Body of pancreas (tissue), 4 donors: ENCODE data around the gene CDC27. TPM values are rescaled to one million over a fixed set of nuclear protein-coding genes. Genes with fewer than 3 reads are reported as not detected.
"Not testable (repeated sequence)": the region's sequence is repeated elsewhere in the genome, so short reads cannot be mapped to it uniquely, and the experiment has no call there.

ENCODE experiments used
- ATAC-seq: fragments of 150-250 bp; one replicate; pipeline ENCODE4 v1.9.1; 2016
- DNase-seq, 4 donors: peaks; one replicate each; pipeline ENCODE4 v3.0.0-alpha.2; 2019
- H3K27ac ChIP-seq, 4 donors: fragments of 200-600 bp; sonication (generic); 1 replicate in 3 of 4; 2 replicates in 1 of 4; pipeline versions ENCODE4 v1.5.1 to v1.6.1; 2016 to 2019; ENCODE audit warnings: mild to moderate bottlenecking in 1 of 4, mixed read lengths in 1 of 4, moderate library complexity in 1 of 4
- H3K27me3 ChIP-seq, 2 donors: fragments of 200-600 bp; sonication (generic); one replicate each; pipeline ENCODE4 v1.6.0; 2016; ENCODE audit warnings: mild to moderate bottlenecking in 1 of 2
- H3K36me3 ChIP-seq, 2 donors: fragments of 200-600 bp; sonication (generic); replicated peaks in 1 of 2; 2 replicates each; pipeline ENCODE4 v1.5.1; 2016; ENCODE audit warnings: low read depth in 2 of 2; ENCODE audit not compliant: insufficient read depth in 1 of 2
- H3K4me1 ChIP-seq: fragments of 200-600 bp; sonication (generic); one replicate; pipeline ENCODE4 v1.6.0; 2016
- H3K4me3 ChIP-seq, 2 donors: fragments of 200-600 bp; sonication (generic); 1 replicate in 1 of 2; 2 replicates in 1 of 2; pipeline ENCODE4 v1.5.1; 2016 to 2019
- H3K9me3 ChIP-seq, 3 donors: fragments of 200-600 bp; sonication (generic); 1 replicate in 2 of 3; 2 replicates in 1 of 3; pipeline ENCODE4 v1.5.1; 2016
- POLR2A ChIP-seq, 3 donors: fragments of 450-650 bp; IDR thresholded peaks; one replicate each; pipeline ENCODE4 v1.6.1; 2016; ENCODE audit warnings: antibody characterized with exemption in 3 of 3, mild to moderate bottlenecking in 2 of 3
- WGBS, 2 donors: methylation state at CpG; one replicate each; pipeline ENCODE4 v1.1.5; 2017; 5-methylcytosine and 5-hydroxymethylcytosine counted together
- intact Hi-C: fragments of 100-400 bp; cut with DNase I; formaldehyde crosslinking; loops from one replicate; pipeline ENCODE4 v1.15.1; 2023
- total RNA-seq, 2 donors: library from RNA; depleted of rRNA; stranded (reverse); fragments of >200 nt; gene quantifications; one replicate each; pipeline ENCODE4 v1.1.0, GENCODE V29; 2016
- TF ChIP-seq, protein P1 (sequence below), 7 experiments: fragments of 450-650 bp in 4 of 7; fragments of 200-600 bp in 3 of 7; sonication (generic) in 3 of 7; IDR thresholded peaks; one replicate each; pipeline ENCODE4 v1.5.1; 2016 to 2019; ENCODE audit warnings: antibody characterized with exemption in 7 of 7

Gene CDC27
- total RNA-seq, 2 donors from 2014 or later: 11.5 to 27.2 TPM

DNA sequence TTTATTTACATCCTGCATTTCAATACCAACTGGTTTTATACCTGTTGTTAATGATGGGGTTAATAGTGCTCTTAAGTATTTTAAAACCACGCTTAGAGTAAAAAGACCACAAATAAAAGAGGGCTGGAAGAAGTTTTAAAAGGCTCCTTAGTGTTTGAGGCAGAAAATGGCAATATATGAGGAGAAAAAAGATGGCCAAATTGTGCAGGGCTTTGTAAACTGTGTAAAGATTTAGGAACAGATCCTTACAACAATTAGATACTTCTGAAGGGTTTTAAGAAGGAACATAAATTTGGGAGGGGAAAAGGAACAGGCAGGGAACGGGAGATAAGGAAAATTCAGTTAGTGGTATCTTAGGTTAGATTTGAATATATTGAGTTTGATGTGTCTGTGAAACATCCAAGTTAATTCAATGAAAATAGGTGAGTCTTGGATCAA lies 12.7 kb downstream of the CDC27 start:
- Histone ChIP-seq H3K4me1 (no peaks in the 10 kb centered on the region), H3K4me3 (no peak overlapping the region), H3K9me3 (no peaks in the 10 kb centered on the region), H3K27ac (no peak overlapping the region), H3K27me3 (no peaks in the 10 kb centered on the region), H3K36me3 (peaks cover 0 to 5% of the 10 kb centered on the region in 2 donors)
- WGBS, 2 donors: 86 to 97% methylated on average over 2 of the region's 2 CpGs
- ATAC-seq (no peak), DNase-seq (no peak)
- intact Hi-C loops: no loop called here
- TF ChIP-seq, protein P1, sequence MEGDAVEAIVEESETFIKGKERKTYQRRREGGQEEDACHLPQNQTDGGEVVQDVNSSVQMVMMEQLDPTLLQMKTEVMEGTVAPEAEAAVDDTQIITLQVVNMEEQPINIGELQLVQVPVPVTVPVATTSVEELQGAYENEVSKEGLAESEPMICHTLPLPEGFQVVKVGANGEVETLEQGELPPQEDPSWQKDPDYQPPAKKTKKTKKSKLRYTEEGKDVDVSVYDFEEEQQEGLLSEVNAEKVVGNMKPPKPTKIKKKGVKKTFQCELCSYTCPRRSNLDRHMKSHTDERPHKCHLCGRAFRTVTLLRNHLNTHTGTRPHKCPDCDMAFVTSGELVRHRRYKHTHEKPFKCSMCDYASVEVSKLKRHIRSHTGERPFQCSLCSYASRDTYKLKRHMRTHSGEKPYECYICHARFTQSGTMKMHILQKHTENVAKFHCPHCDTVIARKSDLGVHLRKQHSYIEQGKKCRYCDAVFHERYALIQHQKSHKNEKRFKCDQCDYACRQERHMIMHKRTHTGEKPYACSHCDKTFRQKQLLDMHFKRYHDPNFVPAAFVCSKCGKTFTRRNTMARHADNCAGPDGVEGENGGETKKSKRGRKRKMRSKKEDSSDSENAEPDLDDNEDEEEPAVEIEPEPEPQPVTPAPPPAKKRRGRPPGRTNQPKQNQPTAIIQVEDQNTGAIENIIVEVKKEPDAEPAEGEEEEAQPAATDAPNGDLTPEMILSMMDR (IDR thresholded peaks at IDR 0.05): no peak
- no peak for TF ChIP-seq POLR2A (IDR thresholded peaks at IDR 0.05)

DNA sequence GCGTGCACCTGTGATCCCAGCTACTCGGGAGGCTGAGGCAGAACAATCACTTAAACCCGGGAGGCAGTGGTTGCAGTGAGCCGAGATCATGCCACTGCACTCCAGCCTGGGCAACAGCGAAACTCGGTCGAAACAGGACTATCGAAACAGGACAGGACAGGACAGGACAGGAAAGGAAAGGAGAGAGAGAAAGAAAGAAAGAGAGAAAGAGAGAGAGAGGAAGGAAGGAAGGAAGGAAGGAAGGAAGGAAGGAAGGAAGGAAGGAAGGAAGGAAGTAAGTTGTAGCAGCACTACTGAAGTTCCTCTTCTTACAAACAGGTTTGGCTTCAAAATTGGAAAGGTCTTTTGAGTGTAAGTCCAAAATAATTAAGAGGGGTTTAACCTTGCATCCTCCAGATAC lies 14.3 kb downstream of the CDC27 start:
- DNase-seq, H3K4me1 ChIP-seq, intact Hi-C loops, H3K27me3 ChIP-seq, H3K36me3 ChIP-seq, H3K27ac ChIP-seq, ATAC-seq, H3K9me3 ChIP-seq, H3K4me3 ChIP-seq: not testable (repeated sequence)
- WGBS, 2 donors: 93 to 95% methylated on average over 8 of the region's 8 CpGs

DNA sequence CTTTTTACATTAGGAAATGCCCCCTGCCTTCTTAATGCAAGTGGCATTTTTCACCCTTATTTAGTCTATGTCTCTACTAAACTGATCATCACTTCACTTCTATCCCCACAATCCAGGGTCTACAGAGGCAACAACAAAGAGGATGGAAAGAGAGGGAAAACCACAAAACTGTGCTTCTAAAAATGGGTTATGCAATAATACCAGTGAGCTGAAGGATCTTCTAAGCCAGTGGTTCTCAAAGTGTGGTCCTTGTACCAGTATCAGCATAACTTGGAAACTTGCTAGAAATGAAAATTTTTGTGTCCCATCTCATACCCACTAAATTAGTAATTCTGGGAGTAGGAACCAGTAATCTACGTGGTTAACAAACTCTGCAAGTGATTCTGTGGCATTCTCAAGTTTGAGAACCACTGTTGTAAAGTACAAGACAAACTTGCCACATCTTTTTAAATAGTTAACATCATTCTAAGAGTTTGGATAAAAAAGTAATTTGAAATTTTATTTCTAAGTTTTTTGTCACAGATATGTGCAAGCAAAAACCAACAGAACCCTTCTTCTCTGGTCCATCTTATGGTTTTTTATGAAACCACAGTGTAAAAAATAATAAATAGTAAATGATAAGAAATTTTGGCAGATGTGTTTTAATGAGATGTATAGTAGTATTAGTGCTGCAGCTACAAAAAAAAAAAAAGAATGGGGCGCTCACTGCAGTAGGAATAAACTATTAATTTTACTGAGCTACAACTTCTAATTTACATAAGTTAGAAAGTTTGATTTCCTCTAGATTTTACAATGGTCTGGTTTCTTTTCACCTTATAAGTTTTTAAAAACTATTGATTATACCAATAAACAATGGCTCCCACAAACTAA lies 16.2 kb downstream of the CDC27 start:
- no peak overlapping the region for H3K27ac ChIP-seq
- H3K27me3 ChIP-seq: no peaks in the 10 kb centered on the region
- intact Hi-C loops: no loop called here
- no peak for TF ChIP-seq POLR2A (IDR thresholded peaks at IDR 0.05)
- TF ChIP-seq, protein P1 (IDR thresholded peaks at IDR 0.05): no peak
- ATAC-seq (no peak), DNase-seq (no peak)
- H3K36me3 ChIP-seq: peaks cover 0 to 2% of the 10 kb centered on the region in 2 donors
- no peak overlapping the region for H3K4me3 ChIP-seq
- no peaks in the 10 kb centered on the region for H3K9me3 ChIP-seq
- WGBS, 2 donors: 92 to 95% methylated on average over 2 of the region's 2 CpGs
- H3K4me1 ChIP-seq: peaks cover 6% of the 10 kb centered on the region

DNA sequence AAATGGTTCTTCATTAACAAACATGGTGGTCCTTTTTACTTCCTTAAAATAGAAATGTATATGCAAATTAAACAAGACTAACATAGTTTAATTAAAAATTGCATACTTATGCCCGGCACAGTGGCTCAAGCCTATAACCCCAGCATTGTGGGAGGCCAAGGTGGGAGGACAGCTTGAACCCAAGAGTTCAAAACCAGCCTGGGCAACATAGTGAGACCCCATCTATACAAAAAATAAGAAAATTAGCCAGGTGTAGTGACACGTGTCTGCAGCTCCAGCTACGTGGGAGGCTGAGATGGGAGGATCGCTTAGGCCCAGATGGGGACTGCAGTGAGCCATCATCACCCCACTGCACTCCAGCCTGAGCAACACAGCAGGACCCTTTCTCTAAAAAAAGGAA lies 18.4 kb downstream of the CDC27 start:
- no peak for DNase-seq
- peaks cover 0 to 8% of the 10 kb centered on the region in 2 donors for H3K36me3 ChIP-seq
- no peaks in the 10 kb centered on the region for H3K9me3 ChIP-seq
- H3K27me3 ChIP-seq: no peaks in the 10 kb centered on the region
- TF ChIP-seq, protein P1 (IDR thresholded peaks at IDR 0.05): no peak
- TF ChIP-seq POLR2A (IDR thresholded peaks at IDR 0.05): no peak
- H3K27ac ChIP-seq: no peak overlapping the region
- H3K4me1 ChIP-seq: peaks cover 6% of the 10 kb centered on the region
- WGBS, 2 donors: 94 to 95% methylated on average over 4 of the region's 4 CpGs
- intact Hi-C loops: no loop called here
- no peak for ATAC-seq
- no peak overlapping the region for H3K4me3 ChIP-seq

DNA sequence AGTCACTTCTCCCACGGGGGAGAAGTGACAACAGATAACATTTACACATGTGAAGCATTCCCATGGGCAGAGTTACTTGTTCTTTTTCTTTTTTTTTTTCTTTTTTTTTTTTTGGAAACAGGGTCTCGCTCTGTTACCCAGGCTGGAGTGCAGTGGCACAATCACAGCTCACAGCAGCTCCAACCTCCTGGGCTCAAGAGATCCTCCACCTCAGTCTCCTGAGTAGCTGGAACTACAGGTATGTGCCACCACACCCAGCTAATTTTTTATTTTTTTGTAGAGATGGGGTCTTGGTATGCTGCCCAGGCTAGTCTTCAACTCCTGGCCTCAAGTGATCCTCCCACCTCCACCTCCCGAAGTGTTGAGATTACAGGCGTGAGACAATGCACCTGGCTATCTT lies 20.2 kb downstream of the CDC27 start:
- H3K9me3 ChIP-seq, ATAC-seq, H3K4me1 ChIP-seq, H3K27me3 ChIP-seq, intact Hi-C loops, H3K36me3 ChIP-seq, H3K27ac ChIP-seq, DNase-seq, H3K4me3 ChIP-seq: not testable (repeated sequence)
- 59 to 62% methylated on average over 4 of the region's 4 CpGs for WGBS, 2 donors

DNA sequence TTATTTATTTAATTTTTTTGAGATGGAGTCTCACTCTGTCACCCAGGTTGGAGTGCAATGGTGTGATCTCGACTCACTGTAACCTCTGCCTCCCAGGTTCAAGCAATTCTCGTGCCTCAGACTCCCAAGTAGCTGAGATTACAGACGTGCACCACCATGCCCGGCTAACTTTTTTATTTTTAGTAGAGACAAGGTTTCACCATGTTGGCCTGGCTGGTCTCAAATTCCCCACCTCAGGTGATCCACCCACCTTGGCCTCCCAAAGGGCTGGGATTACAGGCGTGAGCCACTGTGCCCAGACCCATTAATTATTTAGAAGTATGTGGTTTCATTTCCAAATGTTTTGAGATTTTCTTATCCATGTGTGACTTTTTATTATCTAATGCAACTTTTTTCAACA lies 22.2 kb downstream of the CDC27 start:
- ATAC-seq, H3K4me3 ChIP-seq, H3K9me3 ChIP-seq, DNase-seq, H3K27me3 ChIP-seq, H3K4me1 ChIP-seq, H3K36me3 ChIP-seq, intact Hi-C loops, H3K27ac ChIP-seq: not testable (repeated sequence)
- 91 to 94% methylated on average over 5 of the region's 5 CpGs for WGBS, 2 donors
